Measurements from ENCODE around the gene CASP8. TPM values are rescaled to one million over a fixed set of nuclear protein-coding genes. Genes with fewer than 3 reads are reported as not detected.

Gene CASP8
- total and polyA plus RNA-seq, 2 of the 13 experiments (the other 11 are each of a cell fraction or from before 2014, with no cell fraction given): 25.0 to 52.8 TPM

DNA sequence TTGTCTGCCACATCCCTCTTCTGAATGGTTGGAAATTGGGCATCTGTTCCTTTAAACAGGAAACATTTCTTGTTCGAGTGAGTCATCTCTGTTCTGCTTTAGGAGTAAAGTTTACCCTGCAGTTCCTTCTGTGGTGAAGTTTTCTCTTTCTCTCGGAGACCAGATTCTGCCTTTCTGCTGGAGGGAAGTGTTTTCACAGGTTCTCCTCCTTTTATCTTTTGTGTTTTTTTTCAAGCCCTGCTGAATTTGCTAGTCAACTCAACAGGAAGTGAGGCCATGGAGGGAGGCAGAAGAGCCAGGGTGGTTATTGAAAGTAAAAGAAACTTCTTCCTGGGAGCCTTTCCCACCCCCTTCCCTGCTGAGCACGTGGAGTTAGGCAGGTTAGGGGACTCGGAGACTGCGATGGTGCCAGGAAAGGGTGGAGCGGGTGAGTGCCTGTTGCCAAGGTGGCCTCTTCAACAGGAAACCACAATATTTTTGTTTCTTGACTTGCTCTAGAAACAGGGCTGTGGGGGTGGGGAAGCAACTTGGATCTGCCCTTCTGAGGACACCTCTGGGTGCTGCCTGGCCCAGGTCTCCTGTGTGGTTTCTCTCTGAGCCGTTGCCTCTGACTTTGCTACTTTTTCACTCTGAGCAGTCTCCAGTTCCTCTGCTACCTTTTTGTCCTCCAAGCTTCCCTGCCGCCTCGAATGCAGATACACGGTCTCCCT is 2.2 kb upstream of the CASP8 start (continued):
- TF ChIP-seq, protein P1, sequence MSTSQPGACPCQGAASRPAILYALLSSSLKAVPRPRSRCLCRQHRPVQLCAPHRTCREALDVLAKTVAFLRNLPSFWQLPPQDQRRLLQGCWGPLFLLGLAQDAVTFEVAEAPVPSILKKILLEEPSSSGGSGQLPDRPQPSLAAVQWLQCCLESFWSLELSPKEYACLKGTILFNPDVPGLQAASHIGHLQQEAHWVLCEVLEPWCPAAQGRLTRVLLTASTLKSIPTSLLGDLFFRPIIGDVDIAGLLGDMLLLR (CRISPR knock-in tag; IDR thresholded peaks at IDR 0.05): peak; percentile 77; the same call in 1 of the 2 replicates
- TF ChIP-seq ZSCAN5A (CRISPR knock-in tag; IDR thresholded peaks at IDR 0.05; ENCODE audit: borderline replicate concordance) (peak; percentile 54; the same call in 1 of the 2 replicates), MAFF (IDR thresholded peaks at IDR 0.05; ENCODE audit: low read depth, low read length) (no peak), PTBP1 (IDR thresholded peaks at IDR 0.05; ENCODE audit: low read depth, low read length, poor library complexity, severe bottlenecking) (no peak), ZSCAN21 (CRISPR knock-in tag; IDR thresholded peaks at IDR 0.05; ENCODE audit: borderline replicate concordance) (0 out of 2 replicates have a peak, but pooled peaks have one; percentile 38), SOX5 (CRISPR knock-in tag; IDR thresholded peaks at IDR 0.05; ENCODE audit: borderline replicate concordance) (no peak; the same call in 1 of the 2 replicates), DZIP1 (CRISPR knock-in tag; IDR thresholded peaks at IDR 0.05) (peak; percentile 76; the same call in 1 of the 2 replicates), KDM5B (CRISPR knock-in tag; IDR thresholded peaks at IDR 0.05; ENCODE audit: borderline replicate concordance) (peak; percentile 49; the same call in 1 of the 2 replicates), ZNF850 (CRISPR knock-in tag; conservative IDR thresholded peaks at IDR 0.05) (no peak), ELF1 (CRISPR knock-in tag; IDR thresholded peaks at IDR 0.05) (peak; percentile 47; the same call in 1 of the 2 replicates), SRY (CRISPR knock-in tag; IDR thresholded peaks at IDR 0.05) (no peak), ZBTB38 (CRISPR knock-in tag; IDR thresholded peaks at IDR 0.05) (peak; percentile 38; the same call in 1 of the 2 replicates), YY1 (IDR thresholded peaks at IDR 0.05; ENCODE audit: insufficient read depth, insufficient replicate concordance, low read depth, low read length) (peak; percentile 28), ZMYM4 (CRISPR knock-in tag; IDR thresholded peaks at IDR 0.05) (no peak), ZNF501 (CRISPR knock-in tag; IDR thresholded peaks at IDR 0.05) (peak; percentile 70), FOXJ3 (CRISPR knock-in tag; IDR thresholded peaks at IDR 0.05; ENCODE audit: borderline replicate concordance) (peak; percentile 36; the same call in 1 of the 2 replicates), TBX3 (IDR thresholded peaks at IDR 0.05; ENCODE audit: borderline replicate concordance) (no peak), CC2D1A (CRISPR knock-in tag; IDR thresholded peaks at IDR 0.05) (0 out of 2 replicates have a peak, but pooled peaks have one; percentile 33), ZNF749 (CRISPR knock-in tag; IDR thresholded peaks at IDR 0.05; ENCODE audit: borderline replicate concordance) (peak; percentile 69; the same call in 1 of the 2 replicates), MXD4 (CRISPR knock-in tag; IDR thresholded peaks at IDR 0.05) (no peak)
- TF ChIP-seq, protein P2, sequence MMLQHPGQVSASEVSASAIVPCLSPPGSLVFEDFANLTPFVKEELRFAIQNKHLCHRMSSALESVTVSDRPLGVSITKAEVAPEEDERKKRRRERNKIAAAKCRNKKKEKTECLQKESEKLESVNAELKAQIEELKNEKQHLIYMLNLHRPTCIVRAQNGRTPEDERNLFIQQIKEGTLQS (CRISPR knock-in tag; IDR thresholded peaks at IDR 0.05): peak; percentile 53
- TF ChIP-seq, protein P3, sequence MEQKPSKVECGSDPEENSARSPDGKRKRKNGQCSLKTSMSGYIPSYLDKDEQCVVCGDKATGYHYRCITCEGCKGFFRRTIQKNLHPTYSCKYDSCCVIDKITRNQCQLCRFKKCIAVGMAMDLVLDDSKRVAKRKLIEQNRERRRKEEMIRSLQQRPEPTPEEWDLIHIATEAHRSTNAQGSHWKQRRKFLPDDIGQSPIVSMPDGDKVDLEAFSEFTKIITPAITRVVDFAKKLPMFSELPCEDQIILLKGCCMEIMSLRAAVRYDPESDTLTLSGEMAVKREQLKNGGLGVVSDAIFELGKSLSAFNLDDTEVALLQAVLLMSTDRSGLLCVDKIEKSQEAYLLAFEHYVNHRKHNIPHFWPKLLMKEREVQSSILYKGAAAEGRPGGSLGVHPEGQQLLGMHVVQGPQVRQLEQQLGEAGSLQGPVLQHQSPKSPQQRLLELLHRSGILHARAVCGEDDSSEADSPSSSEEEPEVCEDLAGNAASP (CRISPR knock-in tag; IDR thresholded peaks at IDR 0.05; ENCODE audit: borderline replicate concordance): no peak

Data from HepG2 (cell line).